SIG-M5 treated with dmso at 0.1 percent for 504 hours (cell line): ENCODE data around the gene HTATSF1.

Experiments
- DNase-seq: peaks from one replicate; lab custom pipeline; 2025; ENCODE audit not compliant: unreplicated experiment; lab: John Stamatoyannopoulos, UW

The HTATSF1 gene, protein sequence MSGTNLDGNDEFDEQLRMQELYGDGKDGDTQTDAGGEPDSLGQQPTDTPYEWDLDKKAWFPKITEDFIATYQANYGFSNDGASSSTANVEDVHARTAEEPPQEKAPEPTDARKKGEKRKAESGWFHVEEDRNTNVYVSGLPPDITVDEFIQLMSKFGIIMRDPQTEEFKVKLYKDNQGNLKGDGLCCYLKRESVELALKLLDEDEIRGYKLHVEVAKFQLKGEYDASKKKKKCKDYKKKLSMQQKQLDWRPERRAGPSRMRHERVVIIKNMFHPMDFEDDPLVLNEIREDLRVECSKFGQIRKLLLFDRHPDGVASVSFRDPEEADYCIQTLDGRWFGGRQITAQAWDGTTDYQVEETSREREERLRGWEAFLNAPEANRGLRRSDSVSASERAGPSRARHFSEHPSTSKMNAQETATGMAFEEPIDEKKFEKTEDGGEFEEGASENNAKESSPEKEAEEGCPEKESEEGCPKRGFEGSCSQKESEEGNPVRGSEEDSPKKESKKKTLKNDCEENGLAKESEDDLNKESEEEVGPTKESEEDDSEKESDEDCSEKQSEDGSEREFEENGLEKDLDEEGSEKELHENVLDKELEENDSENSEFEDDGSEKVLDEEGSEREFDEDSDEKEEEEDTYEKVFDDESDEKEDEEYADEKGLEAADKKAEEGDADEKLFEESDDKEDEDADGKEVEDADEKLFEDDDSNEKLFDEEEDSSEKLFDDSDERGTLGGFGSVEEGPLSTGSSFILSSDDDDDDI

DNA sequence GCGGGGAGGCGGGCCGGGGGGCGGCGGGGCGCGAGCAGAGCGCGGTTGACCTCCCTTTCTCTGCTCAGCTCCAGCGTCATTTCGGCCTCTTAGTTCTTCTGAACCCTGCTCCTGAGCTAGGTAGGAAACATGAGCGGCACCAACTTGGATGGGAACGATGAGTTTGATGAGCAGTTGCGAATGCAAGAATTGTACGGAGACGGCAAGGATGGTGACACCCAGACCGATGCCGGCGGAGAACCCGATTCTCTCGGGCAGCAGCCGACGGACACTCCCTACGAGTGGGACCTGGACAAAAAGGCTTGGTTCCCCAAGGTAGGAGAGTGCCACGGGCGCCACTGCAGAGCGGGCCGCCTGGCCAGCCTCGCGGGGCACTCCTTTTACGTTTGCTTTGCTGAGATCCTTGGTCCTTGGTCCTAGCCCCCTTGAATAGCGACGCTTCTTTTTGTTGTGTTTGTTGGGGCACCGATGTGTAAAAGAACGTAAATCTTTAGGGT, at the start of gene HTATSF1:
TSS of gene HTATSF1 (plus strand) at position 37 of the 497 bp plus-strand sequence. CDS start at position 130, 93 bp downstream.
- peak; percentile 40 for DNase-seq

DNA sequence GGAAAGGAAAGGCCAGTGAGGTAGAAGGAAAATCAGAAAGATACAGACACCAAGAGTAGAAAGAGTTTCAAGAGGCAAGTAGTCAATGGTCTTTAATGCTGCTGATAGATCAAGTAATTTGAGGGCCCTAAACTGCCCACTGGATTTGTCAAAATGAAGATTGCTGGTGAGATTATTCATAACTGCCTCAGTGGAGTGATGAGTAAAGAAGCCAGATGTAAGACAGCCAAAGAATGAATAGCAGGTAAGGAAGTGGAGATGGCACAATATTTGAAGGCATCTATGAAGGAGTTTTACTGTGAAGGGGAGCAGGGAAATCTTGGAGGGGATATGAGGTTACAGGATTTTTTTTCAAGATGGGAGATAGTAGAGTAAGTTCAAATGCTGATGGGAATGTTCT, 49.4 kb upstream of the HTATSF1 start:
- DNase-seq, result no peak

DNA sequence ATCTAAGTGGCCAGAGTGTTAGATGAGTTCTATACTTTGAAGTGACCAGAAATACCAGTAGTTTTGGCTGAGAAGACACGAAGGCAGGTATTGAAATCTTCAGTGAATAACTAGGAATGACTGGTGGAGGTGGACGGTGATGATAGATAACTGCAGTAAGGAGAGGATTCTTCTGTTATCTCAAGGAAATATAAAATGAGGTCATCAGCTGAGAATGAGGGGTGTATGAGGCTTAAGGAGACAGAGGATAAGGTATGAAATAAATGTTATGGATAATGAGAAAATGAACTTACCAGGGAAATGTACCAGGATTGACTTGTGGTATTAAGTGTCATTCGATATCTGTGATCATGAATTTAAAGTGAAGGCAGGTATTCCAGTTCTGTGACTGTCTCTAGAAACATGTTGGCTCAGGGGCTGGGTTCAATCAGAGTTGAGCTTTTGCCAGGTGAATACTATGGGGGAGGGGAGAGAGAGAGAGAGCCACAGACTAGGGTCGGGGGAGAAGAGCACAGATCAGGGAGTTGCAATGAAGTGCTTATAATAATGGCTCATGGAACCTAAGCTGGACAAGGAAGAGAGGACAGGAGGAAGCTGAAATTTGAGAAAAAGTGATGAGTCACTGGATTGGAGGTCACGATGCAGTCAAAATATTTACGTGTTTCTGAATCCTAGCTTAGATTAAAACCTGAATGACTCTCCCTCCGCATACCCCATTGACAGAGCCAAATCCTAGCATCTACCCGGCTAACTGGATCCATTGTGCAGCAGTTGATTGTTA, 47.2 kb upstream of the HTATSF1 start:
- DNase-seq, result no peak

DNA sequence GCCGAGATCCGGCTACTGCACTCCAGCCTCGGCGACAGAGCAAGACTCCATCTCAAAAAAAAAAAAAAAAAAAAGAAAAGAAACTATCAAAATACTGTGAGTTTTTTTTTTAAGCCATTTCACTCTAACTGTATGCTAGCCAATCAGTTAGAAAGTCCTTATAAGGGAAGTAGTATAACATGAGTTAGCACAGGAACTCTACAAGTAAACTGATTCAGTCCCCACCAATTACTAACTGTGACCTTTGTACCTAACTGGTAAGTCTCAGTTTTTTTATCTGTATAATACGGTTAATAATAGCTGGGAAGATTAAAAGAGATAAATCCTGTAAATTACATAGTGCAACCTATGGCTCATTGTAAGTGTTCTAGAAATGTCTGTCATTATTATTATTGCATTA, 44.8 kb upstream of the HTATSF1 start:
- no peak for DNase-seq

DNA sequence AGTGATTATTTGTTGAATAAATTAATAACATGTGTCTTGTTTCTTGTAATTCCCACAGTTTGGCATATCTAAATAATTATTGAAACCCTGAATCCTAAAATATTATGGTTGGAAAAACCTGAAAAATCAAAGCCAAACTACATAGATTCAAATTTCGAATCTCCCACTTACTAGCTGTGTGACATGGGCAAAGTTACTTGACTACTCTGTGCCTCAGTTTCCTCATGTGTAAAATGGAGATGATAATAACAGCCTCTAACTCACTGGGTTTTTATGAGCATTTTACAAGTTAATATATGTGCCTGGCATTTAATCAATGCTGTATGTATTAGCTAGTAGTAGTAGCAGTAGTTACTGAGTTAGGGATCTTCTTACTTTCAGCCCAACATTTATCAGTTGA, 44.3 kb upstream of the HTATSF1 start:
- no peak for DNase-seq

DNA sequence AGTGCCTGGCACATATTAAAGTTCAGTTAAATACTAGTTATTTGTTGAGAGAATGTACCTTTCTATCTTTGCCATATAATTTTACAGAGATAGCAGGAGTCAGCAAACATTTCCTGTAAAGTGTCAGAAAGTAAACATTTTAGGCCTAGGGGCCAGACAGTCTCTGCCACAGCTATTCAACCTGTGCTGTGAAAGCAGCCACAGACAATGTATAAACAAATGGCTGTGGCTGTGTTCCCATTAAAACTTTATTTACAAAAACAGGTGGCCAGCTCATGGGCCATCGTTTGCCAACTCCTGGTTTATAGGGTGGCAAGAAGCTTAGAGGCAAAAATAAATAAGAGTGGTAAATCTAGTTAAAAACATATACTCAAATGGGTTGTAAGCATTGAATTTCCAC, 43.6 kb upstream of the HTATSF1 start:
- DNase-seq, result no peak

DNA sequence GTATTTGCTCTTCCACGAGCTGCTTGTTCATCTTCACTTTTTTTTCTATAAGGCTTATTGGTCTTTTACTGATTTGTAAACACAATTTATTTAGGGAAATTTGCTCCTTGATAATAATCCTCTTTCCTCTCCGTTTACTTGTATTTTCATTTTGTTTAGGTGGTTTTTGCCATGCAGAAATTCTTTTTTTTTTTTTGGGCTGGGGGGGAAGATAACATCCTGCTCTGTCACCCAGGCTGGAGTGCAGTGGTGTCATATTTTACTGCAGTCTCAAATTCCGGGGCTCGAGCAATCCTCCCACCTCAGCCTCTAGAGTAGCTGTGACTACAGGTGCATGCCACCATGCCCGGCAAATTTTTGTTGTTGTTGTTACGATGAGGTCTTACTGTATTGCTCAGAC, 41.3 kb upstream of the HTATSF1 start:
- DNase-seq, result no peak

DNA sequence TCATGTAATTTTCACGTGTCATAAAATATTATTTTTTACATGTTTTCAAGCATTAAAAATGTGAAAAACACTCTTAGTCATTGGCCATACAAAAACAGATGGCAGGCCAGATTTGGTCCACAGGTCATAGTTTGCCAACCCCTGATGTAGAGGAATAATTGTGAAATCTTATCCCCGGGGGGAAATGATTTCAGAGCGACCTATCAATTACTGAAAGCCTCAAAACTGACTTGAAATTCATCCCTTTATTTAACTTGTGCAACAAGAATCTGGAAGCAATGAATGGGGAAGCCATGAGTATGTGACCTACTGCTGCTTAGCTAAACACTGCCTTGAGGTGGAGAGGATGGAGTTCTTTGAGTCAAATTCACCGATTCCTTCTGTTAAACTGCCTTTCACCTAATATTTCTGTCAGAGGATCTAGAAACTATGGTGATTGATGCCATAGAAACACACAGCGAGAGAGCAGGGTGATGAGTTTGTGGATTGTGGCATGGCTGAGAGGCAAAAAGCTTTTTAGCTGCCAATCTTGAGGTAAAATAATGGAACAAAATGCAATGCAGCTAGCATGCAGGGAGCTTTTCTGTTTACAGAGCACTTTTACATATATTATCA, 40.0 kb upstream of the HTATSF1 start:
- no peak for DNase-seq

DNA sequence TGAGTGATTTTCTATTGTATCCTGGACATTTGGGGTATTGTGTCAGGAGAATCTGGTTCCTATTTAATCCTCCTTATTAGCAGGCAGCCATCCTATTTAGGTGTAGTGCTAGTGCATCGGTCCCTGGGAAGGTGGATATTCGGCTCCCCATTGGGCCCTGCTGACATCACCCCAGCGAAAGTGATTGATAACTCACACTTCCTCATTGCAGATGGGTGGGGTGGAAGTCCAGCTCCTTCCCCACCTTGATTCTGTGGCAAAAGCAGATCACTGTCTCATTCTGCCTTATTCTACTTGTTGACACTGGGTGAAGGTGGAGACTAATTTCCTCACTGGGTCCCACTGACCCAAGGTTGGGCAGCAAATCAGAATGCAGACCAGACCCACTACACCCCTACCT, 32.8 kb upstream of the HTATSF1 start:
- no peak for DNase-seq

DNA sequence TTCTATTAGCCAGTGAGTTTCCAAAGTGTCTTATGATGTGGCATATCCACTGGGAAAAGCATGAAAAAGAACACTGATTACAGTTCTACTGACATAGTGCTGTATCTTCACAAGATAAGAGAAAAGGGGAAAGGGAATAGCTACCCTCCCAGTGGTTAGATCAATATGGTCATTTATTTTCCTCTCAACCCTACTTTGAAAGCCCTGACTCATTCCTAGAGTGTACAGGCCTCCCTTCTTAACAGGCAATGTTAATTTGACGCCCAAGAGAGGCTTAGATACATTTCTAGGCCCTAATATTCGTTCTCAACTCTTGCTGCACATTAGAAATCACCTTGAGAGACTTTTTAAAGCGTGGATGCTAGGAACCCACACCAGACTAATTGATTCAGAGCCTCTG, 30.1 kb upstream of the HTATSF1 start:
- no peak for DNase-seq

DNA sequence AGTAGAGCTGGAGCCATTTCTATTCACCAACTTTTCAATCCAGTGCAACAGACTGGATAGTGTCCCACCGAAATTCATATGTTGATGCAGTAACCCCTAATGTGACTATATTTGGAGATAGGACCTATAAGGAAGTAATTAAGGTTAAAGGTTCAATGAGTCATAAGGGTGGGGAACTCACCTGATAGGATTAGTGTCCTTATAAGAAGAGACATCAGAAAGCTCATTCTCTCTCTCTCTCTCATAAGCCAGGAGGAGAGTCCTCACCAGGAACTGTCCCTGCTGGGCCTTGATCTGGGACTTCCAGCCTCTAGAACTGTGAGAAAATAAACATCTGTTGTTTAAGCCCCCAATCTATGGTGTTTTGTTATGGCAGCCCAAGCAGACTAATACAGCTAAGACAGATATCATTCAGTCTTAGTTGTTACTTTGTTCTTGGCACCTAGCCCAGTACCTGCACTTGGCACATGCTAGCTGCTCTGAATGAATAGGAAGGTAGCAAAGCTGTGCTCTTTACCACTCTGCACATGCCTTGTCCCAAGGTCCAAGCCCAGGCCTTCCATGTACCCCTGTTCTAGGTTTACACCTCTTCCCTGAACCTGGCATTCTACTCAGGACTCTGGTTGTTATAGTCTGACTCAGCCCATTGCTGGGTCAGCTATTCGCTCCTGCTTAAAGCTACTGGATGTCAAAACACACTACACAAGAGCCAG, 28.8 kb upstream of the HTATSF1 start:
- no peak for DNase-seq

DNA sequence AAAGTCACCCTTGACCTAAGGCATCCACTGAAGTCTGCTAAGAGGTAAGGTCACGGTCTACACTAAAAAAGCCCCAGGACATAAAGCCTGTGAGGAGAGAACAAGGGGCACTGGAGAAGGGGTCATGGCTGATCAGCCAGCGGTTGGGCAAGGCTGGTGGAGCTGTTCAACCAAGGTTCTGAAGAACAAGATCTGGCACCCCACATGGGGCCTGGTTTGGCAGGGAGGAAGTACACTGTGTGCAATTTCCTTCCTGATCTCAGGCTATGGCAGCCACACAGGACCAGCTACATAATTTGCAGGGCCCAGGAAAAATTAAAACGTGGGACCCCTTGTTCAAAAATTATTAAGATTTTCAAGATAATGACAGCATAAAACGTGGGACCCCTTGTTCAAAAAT, 23.7 kb upstream of the HTATSF1 start:
- no peak for DNase-seq

DNA sequence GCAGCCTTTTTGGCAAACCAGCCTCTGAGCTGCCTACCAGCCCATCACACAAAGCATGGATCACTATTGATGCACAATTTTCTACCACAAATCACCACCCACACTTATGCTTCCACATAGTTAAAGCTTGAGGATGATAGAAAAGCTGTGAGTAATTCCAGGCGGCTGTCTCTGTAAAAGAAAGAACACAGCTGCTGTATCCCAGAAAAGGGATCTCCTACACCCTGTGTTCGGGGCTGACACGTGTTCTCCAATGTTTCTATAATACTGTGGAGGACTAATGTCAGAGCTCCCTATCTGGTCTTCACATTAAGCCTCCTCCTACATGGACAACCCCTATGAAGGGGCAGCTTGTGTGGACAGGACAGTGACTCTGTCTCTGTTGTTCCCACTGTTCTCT, 22.2 kb upstream of the HTATSF1 start:
- DNase-seq, result no peak

DNA sequence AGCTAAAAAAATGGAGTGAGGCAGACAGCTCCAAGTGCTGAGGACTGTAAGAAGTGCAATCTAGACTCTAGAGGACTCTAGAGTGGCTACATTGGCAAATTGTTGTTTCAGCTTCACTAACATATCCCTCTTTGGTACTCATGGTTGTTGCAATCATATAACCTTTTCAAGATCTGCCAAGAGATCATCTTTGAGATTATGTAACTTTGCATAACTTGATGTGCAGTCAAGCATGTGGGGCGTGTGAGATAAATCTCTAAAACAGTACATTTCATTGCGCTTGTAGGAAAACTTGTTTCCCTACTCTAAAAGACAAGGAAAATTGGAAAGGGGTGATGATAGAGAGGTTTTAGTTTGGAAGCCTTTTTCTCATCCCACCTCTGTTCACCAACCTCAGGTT, 20.9 kb upstream of the HTATSF1 start:
- DNase-seq, result no peak

DNA sequence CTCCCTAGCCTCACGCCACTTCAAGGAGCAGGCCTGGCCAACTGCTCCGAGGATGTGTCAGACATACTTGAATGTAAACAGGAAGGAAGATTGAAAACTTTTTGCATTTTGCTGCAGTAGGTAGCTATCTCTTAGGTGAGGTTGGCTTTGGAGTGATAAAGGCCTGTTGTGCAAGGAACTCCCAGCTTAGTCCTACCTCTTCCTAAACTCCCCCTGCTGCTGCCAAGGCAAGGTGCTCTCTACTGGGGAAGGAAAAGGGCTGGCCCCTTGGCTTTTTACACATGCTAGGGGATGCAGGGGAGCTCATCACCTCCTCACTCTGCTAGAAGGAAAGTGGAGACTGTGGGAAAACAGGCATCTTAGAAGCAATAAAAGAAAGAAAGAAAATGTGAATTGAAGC, 20.4 kb upstream of the HTATSF1 start:
- DNase-seq, result no peak

DNA sequence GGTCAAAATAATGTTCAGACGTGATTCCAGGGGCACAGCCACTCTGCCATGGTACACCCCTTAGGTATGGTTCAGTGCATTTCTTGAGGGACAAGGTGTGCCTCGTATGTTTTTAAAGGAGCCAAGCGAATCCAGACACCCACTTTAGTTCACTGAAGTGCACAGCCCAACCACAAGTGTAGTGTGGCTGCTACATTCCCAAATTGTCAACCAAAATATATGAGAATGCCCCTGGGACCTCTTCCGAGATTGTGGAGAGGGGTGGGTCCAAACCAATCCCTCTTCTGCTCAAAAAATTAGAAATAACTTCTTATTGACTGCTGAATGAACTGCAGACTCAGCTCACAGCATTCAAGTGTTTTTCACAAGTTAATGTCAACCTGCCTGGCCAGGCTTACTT, 17.0 kb upstream of the HTATSF1 start:
- no peak for DNase-seq

DNA sequence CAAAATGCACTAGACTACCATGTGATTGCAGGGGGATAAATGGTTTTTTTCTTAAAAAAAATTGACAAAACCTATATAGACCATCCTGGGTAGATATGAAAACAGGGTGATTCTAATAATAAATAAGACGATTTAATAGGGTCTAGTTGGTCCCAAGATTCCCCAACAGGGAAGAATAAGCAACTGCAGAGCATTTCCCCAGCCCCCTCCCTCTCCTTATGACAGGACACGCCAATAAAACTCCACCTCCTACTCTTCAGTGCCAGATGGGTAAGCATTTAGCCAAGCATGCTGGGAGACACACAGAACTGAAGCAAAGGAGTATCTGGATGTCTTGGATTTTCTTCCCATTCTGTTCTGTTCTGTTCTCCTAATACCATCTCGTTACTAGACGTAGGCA, 9.7 kb upstream of the HTATSF1 start, which contains the start of gene BRS3:
TSS of gene BRS3 (plus strand) at position 301 of the 400 bp plus-strand sequence. CDS start 168 bp downstream, outside the sequence.
- DNase-seq, result no peak

DNA sequence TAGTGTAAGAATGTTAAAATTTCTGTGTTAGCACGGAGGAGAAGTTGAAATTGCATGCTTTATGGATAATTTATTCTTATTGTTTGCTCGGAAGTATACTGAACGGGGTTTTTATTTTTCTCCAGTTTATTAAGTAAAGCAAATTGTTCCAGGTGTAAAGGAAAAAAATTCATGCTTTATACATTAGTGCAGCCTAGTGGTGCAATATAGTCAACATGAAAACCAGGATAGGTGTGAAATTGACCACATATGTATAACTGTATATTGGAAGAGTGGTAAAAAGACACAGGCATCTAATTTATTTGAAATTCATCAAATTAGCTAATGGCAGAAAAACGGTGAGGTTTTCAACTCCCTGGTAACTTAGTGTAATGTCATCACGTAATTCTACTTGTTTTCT, 8.7 kb upstream of the HTATSF1 start:
- DNase-seq, result no peak

DNA sequence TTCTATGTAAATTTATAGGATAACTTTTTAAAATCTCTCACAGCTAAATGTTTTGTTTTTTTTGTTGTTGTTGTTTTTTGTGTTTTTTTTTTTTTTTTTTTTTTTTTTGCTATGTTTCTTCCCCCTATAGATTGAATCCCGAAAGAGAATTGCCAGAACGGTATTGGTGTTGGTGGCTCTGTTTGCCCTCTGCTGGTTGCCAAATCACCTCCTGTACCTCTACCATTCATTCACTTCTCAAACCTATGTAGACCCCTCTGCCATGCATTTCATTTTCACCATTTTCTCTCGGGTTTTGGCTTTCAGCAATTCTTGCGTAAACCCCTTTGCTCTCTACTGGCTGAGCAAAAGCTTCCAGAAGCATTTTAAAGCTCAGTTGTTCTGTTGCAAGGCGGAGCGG, 5.6 kb upstream of the HTATSF1 start:
- DNase-seq, result no peak

DNA sequence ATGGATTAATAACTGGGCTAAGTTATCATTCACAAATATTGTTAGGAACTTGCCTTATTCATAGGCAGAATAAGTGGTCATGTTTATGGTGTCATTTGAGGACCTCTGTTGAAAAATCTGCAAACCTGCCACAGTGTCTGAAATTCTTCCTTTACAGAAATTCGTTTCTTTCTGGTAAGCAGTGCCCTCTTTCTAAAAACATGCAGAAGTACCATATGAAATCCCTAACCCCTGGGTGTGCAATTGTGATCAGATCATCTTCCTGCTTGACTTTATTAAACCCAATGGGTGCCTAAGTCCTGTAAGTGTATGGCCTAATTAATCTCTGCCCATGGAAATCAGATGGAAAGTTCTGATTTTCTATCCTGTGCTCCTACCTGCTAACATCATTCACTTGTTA, 4.4 kb upstream of the HTATSF1 start:
- DNase-seq, result no peak
